ENCODE data around the gene ZNG1A. TPM values are rescaled to one million over a fixed set of nuclear protein-coding genes. Genes with fewer than 3 reads are reported as not detected.
"Not testable (repeated sequence)": the region's sequence is repeated elsewhere in the genome, so short reads cannot be mapped to it uniquely, and the experiment has no call there.

ZNG1A gene
- total RNA-seq, 1 experiment from 2014 or later = 54.4 TPM

- CTCF ChIA-PET = not testable (repeated sequence)
These were observed 69.3 kb downstream of the ZNG1A start for GRCh38 chr9:109540-109939.

GRCh38 chr9:108742-109495 is 69.9 kb downstream of the ZNG1A start:
- peaks cover 22% of the 10 kb centered on the region for H3K27me3 Mint-ChIP-seq (ENCODE audit: unreplicated experiment)
- intact Hi-C loops (cut with micrococcal nuclease; ENCODE audit: unreplicated experiment); CTCF ChIA-PET; H3K4me1 Mint-ChIP-seq (ENCODE audit: low read depth, unreplicated experiment); H3K4me3 Mint-ChIP-seq (ENCODE audit: low read depth, unreplicated experiment); H3K36me3 Mint-ChIP-seq (ENCODE audit: insufficient read depth, unreplicated experiment); H3K27ac Mint-ChIP-seq (ENCODE audit: unreplicated experiment); H3K9me3 Mint-ChIP-seq (ENCODE audit: low read depth, unreplicated experiment); DNase-seq; BruUV-seq (replicated peaks): not testable (repeated sequence)

More at GRCh38 chr9:109540-109939, 69.3 kb downstream of the ZNG1A start:
- BruUV-seq (replicated peaks); H3K4me3 Mint-ChIP-seq (ENCODE audit: low read depth, unreplicated experiment); H3K27ac Mint-ChIP-seq (ENCODE audit: unreplicated experiment); H3K36me3 Mint-ChIP-seq (ENCODE audit: insufficient read depth, unreplicated experiment); H3K4me1 Mint-ChIP-seq (ENCODE audit: low read depth, unreplicated experiment); DNase-seq; intact Hi-C loops (cut with micrococcal nuclease; ENCODE audit: unreplicated experiment); H3K9me3 Mint-ChIP-seq (ENCODE audit: low read depth, unreplicated experiment): not testable (repeated sequence)
- H3K27me3 Mint-ChIP-seq (ENCODE audit: unreplicated experiment) = peaks cover 27% of the 10 kb centered on the region

- DNase-seq; H3K9me3 Mint-ChIP-seq (ENCODE audit: low read depth, unreplicated experiment); H3K27ac Mint-ChIP-seq (ENCODE audit: unreplicated experiment); H3K4me3 Mint-ChIP-seq (ENCODE audit: low read depth, unreplicated experiment); intact Hi-C loops (cut with micrococcal nuclease; ENCODE audit: unreplicated experiment); CTCF ChIA-PET; H3K36me3 Mint-ChIP-seq (ENCODE audit: insufficient read depth, unreplicated experiment); BruUV-seq (replicated peaks); H3K4me1 Mint-ChIP-seq (ENCODE audit: low read depth, unreplicated experiment): not testable (repeated sequence)
- peaks cover 34% of the 10 kb centered on the region for H3K27me3 Mint-ChIP-seq (ENCODE audit: unreplicated experiment)
These were observed 72.9 kb downstream of the ZNG1A start for GRCh38 chr9:105991-106390.

- CTCF ChIA-PET; intact Hi-C loops (cut with micrococcal nuclease; ENCODE audit: unreplicated experiment); H3K27ac Mint-ChIP-seq (ENCODE audit: unreplicated experiment); BruUV-seq (replicated peaks); H3K9me3 Mint-ChIP-seq (ENCODE audit: low read depth, unreplicated experiment); H3K36me3 Mint-ChIP-seq (ENCODE audit: insufficient read depth, unreplicated experiment); H3K4me3 Mint-ChIP-seq (ENCODE audit: low read depth, unreplicated experiment); H3K4me1 Mint-ChIP-seq (ENCODE audit: low read depth, unreplicated experiment); DNase-seq: not testable (repeated sequence)
- H3K27me3 Mint-ChIP-seq (ENCODE audit: unreplicated experiment) = peaks cover 14% of the 10 kb centered on the region
These were observed 78.4 kb downstream of the ZNG1A start for GRCh38 chr9:100430-100829.

- H3K36me3 Mint-ChIP-seq (ENCODE audit: insufficient read depth, unreplicated experiment); BruUV-seq (replicated peaks); H3K9me3 Mint-ChIP-seq (ENCODE audit: low read depth, unreplicated experiment); H3K4me1 Mint-ChIP-seq (ENCODE audit: low read depth, unreplicated experiment); H3K4me3 Mint-ChIP-seq (ENCODE audit: low read depth, unreplicated experiment); intact Hi-C loops (cut with micrococcal nuclease; ENCODE audit: unreplicated experiment); CTCF ChIA-PET; DNase-seq; H3K27ac Mint-ChIP-seq (ENCODE audit: unreplicated experiment): not testable (repeated sequence)
- H3K27me3 Mint-ChIP-seq (ENCODE audit: unreplicated experiment) = peaks cover 19% of the 10 kb centered on the region
These were observed 79.0 kb downstream of the ZNG1A start for GRCh38 chr9:99867-100266.

- DNase-seq; CTCF ChIA-PET; H3K27ac Mint-ChIP-seq (ENCODE audit: unreplicated experiment); H3K36me3 Mint-ChIP-seq (ENCODE audit: insufficient read depth, unreplicated experiment); H3K9me3 Mint-ChIP-seq (ENCODE audit: low read depth, unreplicated experiment); BruUV-seq (replicated peaks); H3K4me3 Mint-ChIP-seq (ENCODE audit: low read depth, unreplicated experiment); intact Hi-C loops (cut with micrococcal nuclease; ENCODE audit: unreplicated experiment); H3K4me1 Mint-ChIP-seq (ENCODE audit: low read depth, unreplicated experiment): not testable (repeated sequence)
- H3K27me3 Mint-ChIP-seq (ENCODE audit: unreplicated experiment) = peaks cover 25% of the 10 kb centered on the region
These were observed 80.1 kb downstream of the ZNG1A start for GRCh38 chr9:98775-99174.

GRCh38 chr9:94992-95391 is 83.9 kb downstream of the ZNG1A start:
- H3K27me3 Mint-ChIP-seq (ENCODE audit: unreplicated experiment) = peaks cover 13% of the 10 kb centered on the region
- intact Hi-C loops (cut with micrococcal nuclease; ENCODE audit: unreplicated experiment); BruUV-seq (replicated peaks); DNase-seq; CTCF ChIA-PET; H3K9me3 Mint-ChIP-seq (ENCODE audit: low read depth, unreplicated experiment); H3K4me3 Mint-ChIP-seq (ENCODE audit: low read depth, unreplicated experiment); H3K4me1 Mint-ChIP-seq (ENCODE audit: low read depth, unreplicated experiment); H3K36me3 Mint-ChIP-seq (ENCODE audit: insufficient read depth, unreplicated experiment); H3K27ac Mint-ChIP-seq (ENCODE audit: unreplicated experiment): not testable (repeated sequence)

GRCh38 chr9:94323-94722 is 84.5 kb downstream of the ZNG1A start:
- DNase-seq; H3K27ac Mint-ChIP-seq (ENCODE audit: unreplicated experiment); H3K4me3 Mint-ChIP-seq (ENCODE audit: low read depth, unreplicated experiment); H3K9me3 Mint-ChIP-seq (ENCODE audit: low read depth, unreplicated experiment); CTCF ChIA-PET; intact Hi-C loops (cut with micrococcal nuclease; ENCODE audit: unreplicated experiment); H3K4me1 Mint-ChIP-seq (ENCODE audit: low read depth, unreplicated experiment); BruUV-seq (replicated peaks); H3K36me3 Mint-ChIP-seq (ENCODE audit: insufficient read depth, unreplicated experiment): not testable (repeated sequence)
- peaks cover 13% of the 10 kb centered on the region for H3K27me3 Mint-ChIP-seq (ENCODE audit: unreplicated experiment)

- H3K9me3 Mint-ChIP-seq (ENCODE audit: low read depth, unreplicated experiment); intact Hi-C loops (cut with micrococcal nuclease; ENCODE audit: unreplicated experiment); H3K4me1 Mint-ChIP-seq (ENCODE audit: low read depth, unreplicated experiment); DNase-seq; BruUV-seq (replicated peaks); H3K4me3 Mint-ChIP-seq (ENCODE audit: low read depth, unreplicated experiment); H3K36me3 Mint-ChIP-seq (ENCODE audit: insufficient read depth, unreplicated experiment); H3K27ac Mint-ChIP-seq (ENCODE audit: unreplicated experiment); CTCF ChIA-PET: not testable (repeated sequence)
- peaks cover 13% of the 10 kb centered on the region for H3K27me3 Mint-ChIP-seq (ENCODE audit: unreplicated experiment)
These were observed 84.9 kb downstream of the ZNG1A start for GRCh38 chr9:93909-94308.

- DNase-seq; H3K36me3 Mint-ChIP-seq (ENCODE audit: insufficient read depth, unreplicated experiment); H3K9me3 Mint-ChIP-seq (ENCODE audit: low read depth, unreplicated experiment); intact Hi-C loops (cut with micrococcal nuclease; ENCODE audit: unreplicated experiment); H3K27ac Mint-ChIP-seq (ENCODE audit: unreplicated experiment); BruUV-seq (replicated peaks); CTCF ChIA-PET; H3K4me1 Mint-ChIP-seq (ENCODE audit: low read depth, unreplicated experiment); H3K4me3 Mint-ChIP-seq (ENCODE audit: low read depth, unreplicated experiment): not testable (repeated sequence)
- peaks cover 13% of the 10 kb centered on the region for H3K27me3 Mint-ChIP-seq (ENCODE audit: unreplicated experiment)
These were observed 88.0 kb downstream of the ZNG1A start for GRCh38 chr9:90851-91250.

All from Calu3 (cell line).